GM13977 (cell line): Measurements from ENCODE around the gene RASGEF1B.

Experiments used
- DNase-seq: peaks from one replicate; pipeline ENCODE4 v3.0.0; 2012; ENCODE audit warnings: low spot score
- CTCF ChIP-seq: IDR thresholded peaks from 2 replicates; pipeline ENCODE4 v1.5.1; 2012; ENCODE audit warnings: mild to moderate bottlenecking, control low read depth; ENCODE audit not compliant: insufficient read depth; ENCODE audit errors: extremely low read depth, missing control alignments
- in situ Hi-C: fragments of 300-500 bp; cut with MboI; formaldehyde crosslinking; loops from one replicate; pipeline ENCODE4 v1.12.0; 2022; ENCODE audit warnings: low sequenced_read_pairs, low pct_unique_long_range_greater_than_20kb, mixed read lengths, inconsistent platforms; ENCODE audit not compliant: unreplicated experiment

RASGEF1B gene

GRCh38 chr4:81457345-81457744, 14.4 kb downstream of the RASGEF1B start:
- DNase-seq, result no peak
- in situ Hi-C loops, result no loop called here
- no peak for TF ChIP-seq CTCF

GRCh38 chr4:81455897-81456296, 15.8 kb downstream of the RASGEF1B start:
- no peak for DNase-seq
- in situ Hi-C loops, result no loop called here
- no peak for TF ChIP-seq CTCF

- in situ Hi-C loops, result no loop called here
- no peak for DNase-seq
- TF ChIP-seq CTCF, result no peak
Observed at GRCh38 chr4:81454948-81455347, 16.8 kb downstream of the RASGEF1B start.

- in situ Hi-C loops, result no loop called here
- DNase-seq, result no peak
- no peak for TF ChIP-seq CTCF
Observed at GRCh38 chr4:81454499-81454898, 17.2 kb downstream of the RASGEF1B start.

- TF ChIP-seq CTCF, result no peak
- in situ Hi-C loops, result no loop called here
- no peak for DNase-seq
Observed at GRCh38 chr4:81453024-81453423, 18.7 kb downstream of the RASGEF1B start.

GRCh38 chr4:81452452-81453006, 19.2 kb downstream of the RASGEF1B start:
- DNase-seq, result no peak
- no peak for TF ChIP-seq CTCF
- in situ Hi-C loops, result no loop called here

GRCh38 chr4:81449015-81449414, 22.7 kb downstream of the RASGEF1B start:
- no peak for TF ChIP-seq CTCF
- in situ Hi-C loops, result no loop called here

More at GRCh38 chr4:81449015-81449414, 22.7 kb downstream of the RASGEF1B start:
- DNase-seq, result no peak
